ENCODE measurements around the gene ZNF684. TPM values are rescaled to one million over a fixed set of nuclear protein-coding genes. Genes with fewer than 3 reads are reported as not detected.
A peak's percentile ranks its signal among the peaks of the same experiment; 100 is the strongest.

The ZNF684 gene
- total and polyA plus RNA-seq, 9 of the 15 experiments (the other 6 are each of a cell fraction or from before 2014, with no cell fraction given) = 4.8 to 8.8 (median 5.5) TPM

GRCh38 chr1:40546957-40547356 lies 15.5 kb downstream of the ZNF684 start (continued):
- TF ChIP-seq MLLT1 (IDR thresholded peaks at IDR 0.05) (no peak), ZHX1 (conservative IDR thresholded peaks at IDR 0.05; ENCODE audit: low read length) (no peak), SOX6 (IDR thresholded peaks at IDR 0.05) (0 out of 2 replicates have a peak, but pooled peaks have one; percentile 17), ZNF511 (CRISPR knock-in tag; IDR thresholded peaks at IDR 0.05) (no peak), RAD21 (CRISPR knock-in tag; conservative IDR thresholded peaks at IDR 0.05 in 1 of 2, IDR thresholded peaks at IDR 0.05 in 1 of 2) (no peak), ETV1 (tag; conservative IDR thresholded peaks at IDR 0.05; ENCODE audit: low read depth) (no peak), FUS (optimal IDR thresholded peaks at IDR 0.05; ENCODE audit: low read depth, low read length) (no peak), PATZ1 (CRISPR knock-in tag; IDR thresholded peaks at IDR 0.05; ENCODE audit: borderline replicate concordance) (no peak), TRIM24 (IDR thresholded peaks at IDR 0.05) (peak in 1 of 2 experiments; percentile 21; a peak in 1 of 4 replicates), ZNF76 (CRISPR knock-in tag; IDR thresholded peaks at IDR 0.05; ENCODE audit: borderline replicate concordance) (no peak), NFE2 (IDR thresholded peaks at IDR 0.05; ENCODE audit: low read depth) (no peak), REST (IDR thresholded peaks at IDR 0.05; ENCODE audit: borderline replicate concordance) (no peak), REST (CRISPR knock-in tag; IDR thresholded peaks at IDR 0.05; ENCODE audit: low read depth) (no peak)

All from K562 (cell line).